NOMO-1 (cell line): Measurements from ENCODE around the gene RAD23B.
"Not testable (repeated sequence)": the region's sequence is repeated elsewhere in the genome, so short reads cannot be mapped to it uniquely, and the experiment has no call there.

Experiments used
- DNase-seq, 2 experiments: peaks; one replicate each; lab custom pipeline; 2025; ENCODE audit not compliant: unreplicated experiment in 2 of 2; lab: John Stamatoyannopoulos, UW

Gene RAD23B

DNA sequence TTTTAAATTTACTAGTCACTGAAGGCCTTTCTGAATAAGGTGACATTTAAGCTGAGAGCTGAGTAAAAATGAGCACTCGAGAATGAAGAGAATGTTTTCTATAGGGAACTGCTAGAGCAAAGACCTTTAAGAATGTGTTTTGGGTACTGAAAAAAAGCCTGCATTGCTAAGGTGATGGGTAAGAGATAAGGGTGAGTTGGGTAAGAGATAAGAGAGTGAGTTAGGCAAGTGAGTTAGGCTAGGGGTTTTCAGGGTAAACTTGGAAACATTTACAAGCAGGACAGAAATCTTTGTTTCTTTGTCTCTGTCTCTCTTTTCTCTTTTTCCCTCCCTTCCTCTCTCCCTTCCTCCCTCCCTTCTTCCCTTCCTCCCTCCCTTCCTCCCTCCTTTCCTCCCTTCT lies 5.6 kb downstream of the RAD23B start:
- DNase-seq, result no peak

DNA sequence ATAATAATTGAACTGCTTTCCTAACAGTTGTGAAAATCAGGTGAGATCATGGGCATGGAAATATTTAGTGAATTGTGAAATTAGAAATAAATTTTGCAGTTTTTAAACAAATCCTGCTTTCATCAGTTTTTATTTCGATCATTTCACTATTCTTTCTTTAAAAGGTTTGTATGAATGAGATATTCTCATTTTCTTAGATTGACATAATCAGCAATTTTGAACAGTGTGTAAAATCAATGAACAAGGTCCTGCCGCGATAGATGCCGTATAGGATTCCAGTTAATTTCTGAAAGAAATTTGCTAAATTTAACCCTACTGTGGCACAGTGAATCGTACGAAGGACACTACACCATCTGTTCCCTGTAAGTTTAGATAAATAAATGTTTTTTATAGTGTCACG lies 7.5 kb downstream of the RAD23B start:
- no peak for DNase-seq

DNA sequence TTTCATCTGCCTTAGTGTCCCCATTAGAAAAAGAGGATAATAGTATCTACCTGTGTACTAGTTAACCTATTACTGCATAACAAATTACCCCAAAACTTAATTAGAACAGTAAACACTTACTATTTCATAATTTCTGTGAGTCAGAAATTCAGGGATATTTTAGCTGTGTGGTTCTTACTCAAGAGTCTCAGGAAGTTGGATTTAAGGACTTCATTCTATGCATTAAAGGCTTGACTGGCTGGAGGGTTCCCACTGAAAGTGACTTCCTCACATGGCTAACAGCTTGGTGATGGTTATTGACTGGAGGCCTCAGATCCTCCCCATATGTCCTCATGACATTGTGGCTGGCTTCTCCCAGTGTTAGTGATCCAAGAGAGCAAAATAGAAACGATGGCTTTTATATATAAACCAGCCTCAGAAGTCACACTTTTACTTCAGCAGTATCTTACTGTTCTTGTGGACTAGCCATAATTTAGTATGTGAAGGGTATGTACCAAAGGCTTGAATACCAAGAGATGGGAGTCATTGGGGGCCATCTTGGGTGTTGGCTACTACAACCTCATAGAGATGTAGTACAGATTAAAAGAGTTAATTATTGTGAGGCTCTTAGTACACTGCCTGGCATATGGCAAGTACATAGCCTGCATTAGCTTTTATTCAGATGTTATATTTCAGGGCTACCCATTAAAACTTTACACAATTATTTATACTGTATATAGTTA lies 9.9 kb downstream of the RAD23B start:
- peak in 1 of 2 experiments; percentile 25 for DNase-seq

DNA sequence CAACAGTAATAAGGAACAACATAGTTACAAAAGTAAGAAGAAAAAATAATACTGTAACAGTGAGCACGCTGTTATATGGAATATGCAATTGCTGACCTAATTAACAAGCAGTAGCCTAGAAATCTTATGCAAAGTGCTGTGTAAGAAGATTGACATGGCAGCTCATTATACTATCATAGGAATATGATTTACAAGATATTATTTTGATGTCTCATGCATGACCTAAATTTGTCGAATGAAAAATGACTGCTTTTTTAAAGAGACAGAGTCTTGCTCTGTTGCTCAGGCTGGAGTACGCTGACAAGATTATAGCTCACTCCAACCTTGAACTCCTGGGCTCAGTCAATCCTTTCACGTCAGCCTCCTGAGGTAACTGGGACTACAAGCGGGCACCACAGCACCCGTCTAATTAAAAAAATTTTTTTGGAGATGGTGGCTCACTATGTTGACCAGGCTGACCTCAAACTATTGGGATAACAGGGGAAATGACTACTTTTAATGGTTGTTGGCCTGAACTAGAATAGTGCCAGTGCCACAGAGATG lies 10.5 kb downstream of the RAD23B start:
- DNase-seq, result no peak

DNA sequence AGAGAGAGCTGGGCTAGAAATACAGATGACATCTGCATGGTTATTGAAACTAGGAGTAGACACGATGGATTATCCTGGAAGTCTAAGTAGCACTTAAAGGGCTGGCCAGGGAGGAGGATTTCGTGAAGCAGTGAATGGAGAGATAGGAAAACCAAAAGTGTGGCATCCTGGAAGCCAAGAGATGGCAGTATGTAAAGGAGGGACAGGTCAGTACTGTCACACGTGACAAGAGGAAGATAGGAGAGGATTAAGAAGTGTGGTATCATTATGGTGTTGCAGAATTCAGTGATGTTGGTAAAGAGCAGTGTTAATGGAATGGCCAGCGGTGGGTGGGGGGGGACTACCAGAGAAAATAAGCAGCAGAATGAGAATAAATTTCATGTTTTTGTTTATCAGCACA lies 11.7 kb downstream of the RAD23B start:
- no peak for DNase-seq

DNA sequence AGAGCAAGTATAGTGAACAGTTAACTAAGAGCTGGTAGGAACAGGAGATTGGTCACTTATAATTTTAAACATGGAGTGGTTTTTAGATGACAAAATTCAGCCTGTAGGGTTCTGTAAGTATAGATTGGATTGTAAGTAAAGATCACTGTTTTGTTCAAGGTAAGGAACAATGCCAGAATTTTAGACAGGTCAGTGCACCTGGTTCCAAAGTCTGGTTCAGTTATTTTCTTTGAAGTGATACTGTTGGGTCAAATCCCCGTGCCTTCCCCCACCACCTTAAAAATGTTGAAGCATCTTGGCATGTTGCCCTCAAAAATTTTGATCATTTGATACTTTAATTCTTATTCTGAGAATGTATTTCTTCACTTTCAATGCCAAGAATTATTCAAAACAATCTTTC lies 12.9 kb downstream of the RAD23B start:
- DNase-seq, result no peak

DNA sequence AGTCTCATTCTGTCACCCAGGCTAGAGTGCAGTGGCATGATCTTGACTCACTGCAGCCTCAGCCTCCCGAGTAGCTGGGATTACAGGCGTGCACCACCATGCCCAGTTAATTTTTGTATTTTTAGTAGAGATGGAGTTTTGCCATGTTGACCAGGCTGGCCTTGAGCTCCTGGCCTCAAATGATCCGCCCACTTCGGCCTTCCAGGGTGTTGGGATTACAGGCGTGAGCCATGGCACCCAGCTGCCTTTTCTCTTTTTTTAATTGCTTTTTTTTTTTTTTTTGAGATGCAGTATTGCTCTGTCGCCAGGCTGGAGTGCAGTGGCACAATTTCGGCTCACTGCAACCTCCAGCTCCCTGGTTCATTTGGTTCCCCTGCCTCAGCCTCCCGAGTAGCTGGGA lies 13.5 kb downstream of the RAD23B start:
- not testable (repeated sequence) for DNase-seq

DNA sequence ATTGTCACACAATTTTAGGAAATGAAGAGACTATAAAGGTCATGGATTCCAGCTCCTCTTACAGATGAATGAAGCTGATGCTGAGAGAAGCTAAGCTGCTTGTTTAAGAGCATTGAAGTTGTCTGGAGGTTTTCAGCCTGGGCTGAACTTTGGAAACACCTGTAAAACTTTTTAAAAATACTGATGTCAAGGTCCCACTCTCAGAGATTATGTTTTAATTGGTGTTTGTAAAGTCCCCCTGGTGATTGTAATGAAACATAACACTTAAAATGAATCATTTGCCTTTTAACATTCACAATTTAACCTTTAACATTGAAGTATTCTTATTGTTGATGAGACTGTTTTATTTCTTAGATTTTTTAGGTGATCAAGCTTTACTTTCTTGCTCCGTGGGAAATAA lies 16.4 kb downstream of the RAD23B start:
- DNase-seq, result no peak

DNA sequence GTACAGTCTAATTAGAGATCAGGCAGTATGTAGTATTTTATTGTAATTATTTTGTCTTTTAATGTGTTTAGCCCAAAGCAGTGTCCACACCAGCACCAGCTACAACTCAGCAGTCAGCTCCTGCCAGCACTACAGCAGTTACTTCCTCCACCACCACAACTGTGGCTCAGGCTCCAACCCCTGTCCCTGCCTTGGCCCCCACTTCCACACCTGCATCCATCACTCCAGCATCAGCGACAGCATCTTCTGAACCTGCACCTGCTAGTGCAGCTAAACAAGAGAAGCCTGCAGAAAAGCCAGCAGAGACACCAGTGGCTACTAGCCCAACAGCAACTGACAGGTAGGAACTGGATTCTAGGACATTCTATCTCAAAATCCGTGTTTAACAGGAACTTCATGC lies 23.2 kb downstream of the RAD23B start:
- no peak for DNase-seq

DNA sequence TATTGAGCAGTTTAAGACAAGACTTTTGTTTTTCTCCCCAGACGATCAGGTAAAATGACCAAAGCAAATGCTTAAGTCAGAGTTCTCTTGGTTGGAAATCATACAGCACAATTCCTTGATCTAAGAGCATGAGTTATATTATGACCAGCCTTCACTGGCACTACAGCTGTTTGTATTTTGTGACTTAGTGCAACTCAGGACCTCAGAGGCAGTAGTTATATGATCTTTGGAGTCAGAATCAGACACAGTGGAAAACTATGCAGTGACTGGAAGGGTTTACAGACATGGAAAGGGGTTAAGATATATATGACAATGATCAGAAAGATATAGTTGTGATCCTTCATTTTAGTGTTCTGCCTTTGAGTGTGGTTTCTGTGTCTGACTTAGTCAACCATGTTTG lies 24.3 kb downstream of the RAD23B start:
- no peak for DNase-seq

DNA sequence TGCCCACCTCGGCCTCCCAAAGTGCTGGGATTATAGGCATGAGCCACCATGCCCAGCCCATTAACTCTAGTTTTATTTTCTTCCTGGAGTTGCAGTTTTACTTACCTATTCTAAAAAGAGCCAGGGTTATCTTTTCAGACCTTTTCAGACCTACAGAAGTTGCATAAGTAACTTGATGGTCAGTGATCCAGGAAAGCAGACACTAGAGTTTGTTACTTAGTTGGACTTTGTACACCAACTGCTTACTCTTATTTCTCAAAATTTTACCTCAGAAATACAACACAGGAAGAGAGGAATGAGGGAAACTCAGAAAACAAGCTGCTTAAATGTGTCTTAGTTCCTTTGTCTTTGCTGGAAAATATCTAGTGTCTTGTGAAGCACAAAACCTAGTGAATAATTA lies 25.4 kb downstream of the RAD23B start:
- no peak for DNase-seq

DNA sequence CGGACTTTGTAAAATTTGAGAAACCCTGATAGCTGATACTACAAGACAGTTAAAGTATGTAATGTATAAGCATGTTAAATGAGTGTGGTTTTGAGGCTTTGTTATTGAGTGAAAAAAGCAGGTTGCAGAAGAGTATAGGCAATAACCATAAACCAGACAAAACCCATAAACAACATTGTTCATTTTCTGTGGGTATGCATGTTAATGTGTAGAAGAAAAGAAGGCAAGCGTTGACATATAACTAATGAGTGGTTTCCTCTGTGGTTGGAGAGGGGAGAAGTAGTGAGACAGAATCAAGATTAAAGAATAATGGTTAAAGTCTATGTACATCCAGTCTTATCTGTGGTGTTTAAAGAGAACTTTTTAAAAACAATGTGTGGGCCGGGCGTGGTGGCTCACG lies 26.2 kb downstream of the RAD23B start:
- DNase-seq, result peak; percentile 16 to 52

DNA sequence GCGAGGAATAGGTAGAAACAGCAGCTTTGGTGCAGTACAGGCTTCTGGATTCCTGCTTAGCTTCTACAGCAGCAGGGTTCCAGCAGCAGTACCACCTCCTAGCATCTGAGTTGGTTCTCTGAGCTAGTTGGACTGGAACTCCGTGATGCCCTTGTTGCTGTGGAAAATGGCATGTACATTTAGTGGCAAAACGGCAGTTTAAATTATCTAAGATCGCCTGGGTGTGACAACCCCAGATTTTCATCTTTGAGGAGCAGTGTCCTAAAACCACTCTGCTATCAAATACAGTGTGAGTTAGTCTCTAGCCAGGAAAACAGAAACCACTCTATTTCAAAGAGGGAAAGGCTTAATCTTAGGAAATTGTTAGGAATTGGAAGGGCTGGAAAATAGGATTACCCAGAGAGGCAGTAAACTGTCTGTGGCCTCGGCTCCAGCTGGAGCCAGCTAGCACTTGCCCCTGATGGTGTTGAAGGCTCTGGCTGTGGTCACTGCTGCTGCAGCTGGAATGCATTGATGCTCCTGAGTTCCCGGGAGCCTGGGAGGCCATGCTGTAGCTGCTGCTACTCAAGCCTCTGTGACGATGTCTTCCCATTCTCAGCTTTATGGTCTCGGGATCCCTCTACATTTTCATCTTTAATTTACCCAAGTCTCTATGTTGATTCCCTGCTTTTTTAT lies 29.4 kb downstream of the RAD23B start:
- no peak for DNase-seq

DNA sequence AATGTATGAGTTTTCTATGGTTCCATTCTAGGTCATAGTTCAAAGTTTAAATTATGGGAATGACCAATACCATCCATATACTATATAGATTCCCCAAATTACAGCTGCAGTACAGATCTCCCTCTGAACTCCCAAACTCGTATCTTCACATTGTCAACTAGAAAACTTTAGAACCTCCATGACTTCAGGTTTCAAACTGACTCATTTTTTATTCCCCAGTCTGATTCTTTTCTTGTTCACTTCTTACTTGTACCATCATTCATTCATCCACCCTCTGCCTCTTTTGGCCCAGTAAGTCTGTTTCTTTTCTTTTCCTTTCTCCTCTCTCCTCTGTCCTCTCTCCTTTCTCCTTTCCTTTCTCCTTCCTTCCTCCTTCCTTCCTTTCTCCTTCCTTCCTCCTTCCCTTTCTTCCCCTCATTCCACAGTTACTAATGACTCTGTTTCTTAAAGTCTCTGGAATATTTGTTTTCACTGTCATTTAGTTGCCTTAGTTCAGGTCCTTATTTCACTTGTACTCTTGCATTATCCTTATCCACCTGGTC lies 30.5 kb downstream of the RAD23B start:
- no peak for DNase-seq

DNA sequence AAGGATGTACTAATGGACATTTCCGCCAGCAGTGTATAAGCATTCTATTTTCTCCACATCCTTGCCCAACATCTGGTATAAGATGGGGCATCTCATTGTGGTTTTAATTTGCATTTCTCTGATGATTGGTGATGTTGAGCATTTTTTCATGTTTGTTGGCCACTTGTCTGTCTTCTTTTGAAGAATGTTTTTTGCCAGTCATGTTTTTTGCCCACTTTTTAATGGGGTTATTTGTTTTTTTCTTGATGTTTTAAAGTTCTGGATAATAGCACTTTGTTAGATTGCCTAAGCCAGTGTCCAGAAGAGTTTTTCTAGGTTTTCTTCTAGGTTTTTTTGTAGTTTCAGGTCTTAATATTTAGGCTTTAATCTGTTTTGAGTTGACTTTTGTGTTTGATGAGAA lies 31.7 kb downstream of the RAD23B start:
- no peak for DNase-seq

DNA sequence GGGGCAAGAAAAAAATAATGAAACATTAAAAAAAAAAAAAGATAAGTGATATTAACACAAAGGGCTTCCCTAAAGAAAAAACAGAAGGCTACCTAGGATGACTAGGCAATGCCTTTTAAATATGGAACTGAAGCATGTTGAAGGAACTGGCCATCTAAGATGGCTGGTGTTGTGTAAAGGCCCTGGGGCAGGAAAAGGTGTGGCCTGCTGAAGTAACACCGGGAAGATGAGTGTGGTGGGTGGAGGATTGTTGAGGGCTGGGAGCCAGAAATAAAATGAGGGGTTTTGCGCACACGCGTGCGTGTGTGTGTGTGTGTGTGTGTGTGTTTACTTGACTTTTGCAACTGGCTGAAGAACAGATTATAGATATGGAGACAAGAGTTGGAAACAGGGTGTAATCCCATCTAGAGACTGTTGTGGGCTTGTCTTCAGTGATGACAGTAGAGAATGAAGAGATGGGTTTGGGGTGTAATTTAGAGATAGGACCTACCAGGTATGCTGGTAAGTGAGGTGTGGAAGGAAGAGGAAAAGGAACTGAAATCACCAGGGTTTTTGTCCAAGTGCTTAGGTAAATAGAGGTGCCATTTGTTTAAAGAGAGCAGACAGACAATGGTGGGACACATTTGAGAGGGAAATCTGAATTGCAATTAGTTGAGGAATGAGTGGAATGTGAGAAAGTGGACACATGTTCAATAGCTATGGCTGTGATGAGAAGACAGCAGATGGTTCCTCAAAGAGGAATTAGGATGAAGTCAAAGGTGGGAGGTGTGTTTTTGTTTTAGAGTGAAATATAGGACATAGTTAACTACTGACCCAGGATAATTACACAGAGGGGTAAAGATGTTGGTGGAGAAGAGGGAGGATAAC lies 33.9 kb downstream of the RAD23B start:
- DNase-seq, result no peak

DNA sequence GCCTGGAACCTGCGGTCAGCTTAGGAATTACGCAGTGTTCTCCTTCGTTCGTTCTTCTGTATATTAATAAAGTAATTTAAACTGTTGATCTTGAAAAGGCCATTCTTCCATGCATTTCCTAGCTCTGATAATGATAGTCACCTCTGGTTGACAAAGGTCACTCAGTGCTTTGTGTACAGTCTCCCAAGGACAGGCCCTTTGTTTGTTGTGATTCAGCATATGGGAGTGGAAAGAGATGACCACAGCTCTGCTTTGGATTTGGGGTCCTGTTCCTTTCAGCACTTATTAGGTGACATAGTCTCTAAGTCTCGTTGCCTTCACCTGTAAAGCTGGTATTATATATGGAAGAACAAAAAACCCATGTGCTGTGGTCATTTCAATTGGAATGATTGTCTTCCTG lies 39.6 kb downstream of the RAD23B start:
- no peak for DNase-seq

DNA sequence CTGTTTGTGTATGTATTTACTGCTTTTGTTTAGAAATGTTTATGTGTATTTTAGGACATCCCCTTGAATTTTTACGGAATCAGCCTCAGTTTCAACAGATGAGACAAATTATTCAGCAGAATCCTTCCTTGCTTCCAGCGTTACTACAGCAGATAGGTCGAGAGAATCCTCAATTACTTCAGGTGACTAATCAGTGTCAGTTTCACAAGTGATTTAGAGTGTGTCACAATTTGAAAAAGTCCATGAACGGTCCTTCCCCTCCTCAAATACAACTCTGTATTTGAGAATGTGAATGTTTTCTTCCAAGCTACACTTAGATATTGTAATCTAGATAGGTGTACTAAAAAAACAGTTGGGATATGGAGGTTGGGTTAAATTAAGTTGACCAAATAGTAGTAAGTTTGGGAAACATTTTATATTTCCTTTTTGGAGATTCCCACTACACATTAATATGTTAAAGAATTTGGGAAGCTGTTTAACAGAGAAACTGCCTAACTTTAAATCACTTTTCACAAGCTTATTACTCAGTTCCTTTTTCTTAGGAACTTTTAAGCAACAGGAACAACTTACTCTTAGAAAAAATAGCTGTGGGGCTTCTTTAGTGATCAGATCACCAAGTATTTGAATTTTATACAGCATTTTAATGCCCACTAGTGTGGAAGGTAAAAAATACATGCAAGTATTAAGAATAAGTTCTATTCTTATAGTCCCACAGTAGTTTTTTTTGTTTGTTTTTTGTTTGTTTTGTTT lies 40.9 kb downstream of the RAD23B start:
- peak in 1 of 2 experiments; percentile 19 for DNase-seq

DNA sequence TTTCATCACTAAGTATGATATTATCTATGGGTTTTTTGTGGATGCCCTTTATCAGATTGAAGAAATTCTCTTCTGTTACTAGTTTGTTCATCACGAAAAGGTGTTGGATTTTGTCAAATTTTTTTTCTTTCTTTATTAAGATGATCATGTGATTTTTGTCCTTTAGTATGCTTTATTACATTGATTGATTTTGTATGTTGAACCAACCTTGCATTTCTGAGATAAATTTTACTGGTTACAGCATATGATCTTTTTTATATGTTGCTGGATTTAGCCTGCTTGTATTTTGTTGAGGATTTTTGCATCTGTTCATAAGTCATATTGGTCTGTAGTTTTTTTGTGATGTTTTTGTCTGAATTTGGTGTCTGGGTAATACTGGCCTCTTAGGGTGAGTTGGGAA lies 42.8 kb downstream of the RAD23B start:
- DNase-seq, result no peak

DNA sequence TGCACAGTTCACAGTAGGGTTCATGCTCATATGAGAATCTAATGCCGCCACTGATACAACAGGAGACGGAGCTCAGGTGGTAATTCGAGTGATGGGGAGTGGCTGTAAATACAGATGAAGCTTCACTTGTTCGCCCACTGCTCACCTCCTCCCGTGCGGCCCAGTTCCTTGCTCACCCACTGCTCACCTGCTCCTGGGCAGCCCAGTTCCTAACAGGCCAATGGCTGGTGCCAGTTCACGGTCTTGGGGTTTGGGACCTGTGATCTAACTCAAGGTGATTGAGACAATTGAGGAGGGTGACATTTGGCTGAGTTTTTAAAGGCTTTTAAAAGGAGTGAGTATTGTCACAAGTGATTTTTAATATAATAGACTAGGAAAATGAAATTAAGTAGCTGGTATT lies 45.4 kb downstream of the RAD23B start:
- DNase-seq, result no peak
